Nucleus accumbens (tissue), 56 donors: ENCODE data around the gene PTGR3.

ENCODE experiments used
- DNase-seq, 56 donors: peaks; one replicate each; lab custom pipeline; 2025; lab: John Stamatoyannopoulos, UW

The PTGR3 gene

DNA sequence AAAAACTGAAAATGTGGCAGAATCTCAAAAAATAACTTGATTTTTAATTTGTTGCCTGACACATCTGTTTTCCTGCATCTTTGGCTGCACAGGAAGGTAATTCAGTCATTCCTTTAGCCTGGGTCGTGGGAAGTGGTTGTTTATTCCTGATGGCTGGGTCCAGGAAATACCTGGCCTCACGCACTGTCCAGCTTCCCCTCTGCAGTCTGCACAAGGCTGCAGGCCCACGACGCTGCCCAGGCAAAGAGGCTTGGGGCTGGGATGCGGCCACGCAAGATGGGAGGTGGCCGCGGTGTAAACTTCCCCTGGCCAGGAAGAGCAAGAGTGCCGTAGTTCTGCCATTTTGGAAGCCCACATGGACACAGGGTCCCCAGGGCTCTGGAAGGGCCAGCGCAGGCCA, 29.8 kb upstream of the PTGR3 start:
- DNase-seq: no peak

DNA sequence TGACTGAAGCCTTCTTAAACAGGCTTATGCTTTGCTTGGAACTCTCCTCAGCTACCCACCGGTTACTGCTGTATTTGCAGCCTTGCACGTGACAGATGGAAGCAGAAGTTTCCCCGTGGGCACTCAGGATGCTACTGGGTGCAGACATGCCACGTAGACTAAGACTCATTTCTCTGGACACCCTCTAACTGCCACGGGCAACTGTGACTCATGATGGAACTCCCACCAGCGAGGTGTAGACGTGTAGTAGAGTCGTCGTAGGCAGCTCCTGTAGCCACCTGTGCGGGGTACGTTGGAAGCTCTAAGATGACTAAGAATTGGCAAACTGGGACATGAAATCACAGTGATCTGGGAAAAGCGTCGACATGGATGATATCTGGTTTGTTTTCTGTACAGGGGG, 29.2 kb upstream of the PTGR3 start:
- peak in 11 of 56 donors; percentile 25 to 69 (median 46) for DNase-seq

DNA sequence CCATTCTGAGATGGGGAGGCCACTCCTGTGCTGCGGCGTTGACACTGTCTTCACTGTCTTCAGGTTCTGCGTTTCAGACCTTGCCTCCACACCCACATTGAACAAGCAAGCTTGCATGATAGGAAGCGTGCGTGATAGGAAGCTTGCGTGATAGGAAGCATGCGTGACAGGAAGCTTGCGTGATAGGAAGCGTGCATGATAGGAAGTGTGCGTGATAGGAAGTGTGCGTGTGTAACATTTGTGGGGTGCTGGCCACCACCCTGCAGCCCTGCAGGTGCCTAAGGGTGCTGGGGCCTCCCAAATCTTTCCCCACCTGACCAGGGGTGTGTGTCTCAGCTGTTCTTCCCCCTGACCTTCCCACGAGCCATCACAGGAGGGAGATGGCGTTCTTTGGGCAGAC, 27.0 kb upstream of the PTGR3 start:
- DNase-seq: no peak

DNA sequence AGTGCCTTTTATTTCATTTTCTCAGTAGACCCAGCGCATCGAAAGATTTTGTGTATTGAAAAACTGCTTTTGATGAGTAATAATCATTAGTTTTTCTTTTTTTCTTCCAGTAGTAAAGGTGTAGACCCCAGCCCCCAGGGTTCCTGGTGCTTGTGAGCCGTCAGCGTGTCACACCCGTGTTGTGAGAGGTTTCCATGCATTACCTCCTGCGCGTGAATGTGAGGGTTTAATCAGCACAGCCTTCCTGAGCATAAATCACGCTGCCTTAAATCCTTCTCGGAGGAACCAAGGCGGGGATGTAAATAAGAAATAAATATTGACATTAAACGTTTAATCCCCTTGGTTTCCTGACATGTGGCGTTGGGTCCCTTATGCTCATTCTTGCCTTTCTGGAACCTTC, 26.0 kb upstream of the PTGR3 start:
- no peak for DNase-seq

DNA sequence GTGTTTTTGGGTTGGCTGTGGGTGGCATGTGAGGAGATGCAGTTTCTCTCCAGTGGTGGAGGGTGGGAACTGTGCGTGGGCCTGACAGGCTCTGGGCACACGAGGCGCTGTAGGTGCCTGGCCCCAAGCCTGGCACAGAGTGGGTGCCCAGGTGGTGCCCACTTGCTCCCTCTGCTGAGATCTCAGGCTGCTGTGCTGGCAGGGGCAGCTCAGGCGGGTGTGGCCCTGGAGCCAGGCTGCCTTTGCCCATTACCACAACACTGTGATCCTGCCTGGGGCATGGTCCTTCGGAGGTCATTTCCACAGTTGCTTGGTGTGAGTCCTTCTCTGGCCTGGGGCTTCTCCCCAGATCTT, 22.1 kb upstream of the PTGR3 start:
- no peak for DNase-seq

DNA sequence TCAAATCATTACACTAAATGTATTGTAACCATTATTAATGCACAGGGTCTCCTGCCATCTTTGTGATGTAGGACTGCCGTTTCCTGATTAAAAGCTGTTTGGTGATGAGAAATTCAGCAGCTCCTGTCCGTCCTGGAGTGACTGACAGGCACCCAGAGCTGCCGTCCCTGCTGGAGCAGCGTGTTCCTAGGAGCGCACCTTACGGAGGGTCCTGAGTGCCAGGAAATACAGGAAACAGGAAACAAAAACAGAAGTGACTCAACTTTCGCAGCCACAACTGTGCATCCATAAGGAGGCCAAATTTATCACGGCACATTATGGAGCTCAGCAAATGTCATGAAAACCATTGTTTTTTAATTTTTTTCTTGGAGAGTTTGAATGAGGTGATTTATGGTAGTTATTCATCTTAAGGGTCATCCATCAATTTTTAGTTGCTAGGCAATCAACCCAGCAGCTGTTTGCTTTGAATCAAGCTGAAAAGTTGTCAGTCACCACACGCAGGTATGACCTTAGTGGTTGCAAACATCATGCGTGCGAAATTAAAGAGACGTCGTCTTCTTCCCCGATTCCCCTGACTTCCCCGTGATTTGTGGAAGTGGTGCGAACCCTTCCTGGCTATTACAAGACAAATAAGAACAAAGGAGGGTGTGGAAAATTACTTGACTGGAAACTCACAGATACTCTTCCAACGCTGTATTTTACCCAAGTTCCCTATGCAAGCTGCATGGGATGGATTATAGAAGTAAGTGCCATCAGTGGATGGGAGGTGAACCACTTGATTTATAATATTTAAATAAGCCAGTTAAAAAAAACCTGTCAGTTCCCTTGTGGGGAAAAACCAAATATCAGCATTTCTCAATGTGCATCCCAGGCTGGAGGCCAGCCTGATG, 21.5 kb upstream of the PTGR3 start:
- no peak for DNase-seq

DNA sequence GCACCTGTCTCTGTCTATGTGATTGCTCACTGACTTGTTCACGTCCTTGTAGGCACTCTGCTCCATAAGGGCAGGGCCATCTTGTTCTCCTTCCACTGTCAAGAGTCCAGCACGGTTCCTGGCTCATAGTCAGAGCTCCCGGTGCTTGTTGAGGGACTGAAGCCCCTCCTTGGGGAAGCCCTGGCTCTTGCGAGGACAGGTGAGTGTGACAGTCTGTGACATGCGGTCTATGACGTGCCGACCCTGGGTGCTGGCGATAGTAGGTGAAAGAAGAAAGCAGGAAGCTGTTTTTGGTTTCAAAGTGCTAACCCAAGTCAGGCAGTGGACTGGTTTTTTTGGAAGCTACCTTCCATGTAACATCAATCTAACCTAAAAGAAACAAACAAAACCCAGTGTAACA, 20.5 kb upstream of the PTGR3 start:
- DNase-seq: no peak

DNA sequence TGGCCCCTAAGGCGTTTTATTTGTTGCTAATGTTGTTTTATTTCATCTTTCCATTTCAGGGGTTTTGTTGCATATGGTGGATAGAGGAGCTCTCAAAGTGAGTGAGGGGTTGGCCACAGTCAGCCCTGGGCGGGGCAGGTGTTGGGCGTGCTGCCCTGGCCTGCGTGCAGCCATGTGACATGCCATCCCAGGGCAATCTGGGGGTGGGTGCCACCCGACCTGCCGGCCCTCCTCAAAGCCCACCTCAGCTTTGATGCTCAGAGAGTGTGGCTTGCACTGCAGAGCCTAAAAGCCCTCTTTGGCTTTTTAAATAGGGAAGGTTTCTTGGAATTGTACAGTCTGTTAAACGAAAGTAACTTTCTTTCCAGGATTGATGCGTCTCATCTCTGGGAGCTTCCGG, 20.0 kb upstream of the PTGR3 start:
- DNase-seq: no peak

DNA sequence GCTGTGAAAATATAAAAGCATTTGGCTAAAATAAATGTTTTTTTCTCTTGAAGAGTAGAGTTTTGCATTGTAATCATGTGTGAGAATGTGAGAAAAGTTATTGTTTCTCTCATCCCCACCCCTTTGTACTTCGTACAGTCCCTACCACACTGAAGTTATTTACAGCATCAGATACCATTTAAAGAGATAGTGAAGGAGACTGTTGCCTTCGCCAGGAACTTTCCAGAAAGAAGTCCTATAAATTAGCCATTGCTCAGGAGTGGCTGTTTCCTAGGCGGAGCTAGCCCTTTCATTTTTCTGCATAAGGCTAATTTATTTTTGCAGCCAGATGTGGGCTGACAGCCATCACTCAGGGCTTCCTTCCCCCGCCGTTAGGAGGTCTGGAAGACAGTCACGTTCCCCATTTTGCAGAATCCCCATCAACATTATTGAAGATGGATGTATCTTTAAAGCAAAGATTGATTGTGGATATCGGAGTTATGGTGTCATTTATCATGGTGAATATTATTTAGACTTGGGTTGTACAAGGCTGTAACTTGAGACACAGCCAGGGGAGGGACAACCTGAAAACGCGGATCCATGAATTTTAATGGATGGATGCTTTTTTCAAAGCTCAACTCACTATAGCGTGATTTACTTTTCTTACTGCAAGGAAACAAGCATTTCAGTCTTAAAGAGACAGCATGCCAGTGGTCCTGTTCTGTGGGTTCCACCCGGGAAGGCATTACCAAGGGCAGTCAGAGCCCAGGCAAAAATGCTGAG, 18.8 kb upstream of the PTGR3 start:
- DNase-seq: no peak

DNA sequence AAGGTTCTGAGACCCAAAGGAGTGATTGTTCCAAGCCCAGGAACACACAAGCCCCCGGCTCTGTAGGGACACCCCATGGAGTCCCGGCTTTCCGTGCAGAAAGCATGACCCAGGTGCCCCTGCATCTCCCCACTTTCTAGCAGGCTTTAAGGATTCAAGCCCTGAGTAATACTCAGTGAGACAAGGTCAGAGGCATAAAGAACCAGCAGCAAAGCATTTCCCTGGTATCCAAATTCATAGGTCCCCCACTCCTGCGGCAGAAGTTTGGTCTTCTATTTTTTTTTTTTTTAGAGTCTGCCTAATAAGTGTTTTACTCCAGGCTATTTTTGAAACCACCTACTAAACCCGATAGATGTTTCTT, 18.0 kb upstream of the PTGR3 start:
- no peak for DNase-seq

DNA sequence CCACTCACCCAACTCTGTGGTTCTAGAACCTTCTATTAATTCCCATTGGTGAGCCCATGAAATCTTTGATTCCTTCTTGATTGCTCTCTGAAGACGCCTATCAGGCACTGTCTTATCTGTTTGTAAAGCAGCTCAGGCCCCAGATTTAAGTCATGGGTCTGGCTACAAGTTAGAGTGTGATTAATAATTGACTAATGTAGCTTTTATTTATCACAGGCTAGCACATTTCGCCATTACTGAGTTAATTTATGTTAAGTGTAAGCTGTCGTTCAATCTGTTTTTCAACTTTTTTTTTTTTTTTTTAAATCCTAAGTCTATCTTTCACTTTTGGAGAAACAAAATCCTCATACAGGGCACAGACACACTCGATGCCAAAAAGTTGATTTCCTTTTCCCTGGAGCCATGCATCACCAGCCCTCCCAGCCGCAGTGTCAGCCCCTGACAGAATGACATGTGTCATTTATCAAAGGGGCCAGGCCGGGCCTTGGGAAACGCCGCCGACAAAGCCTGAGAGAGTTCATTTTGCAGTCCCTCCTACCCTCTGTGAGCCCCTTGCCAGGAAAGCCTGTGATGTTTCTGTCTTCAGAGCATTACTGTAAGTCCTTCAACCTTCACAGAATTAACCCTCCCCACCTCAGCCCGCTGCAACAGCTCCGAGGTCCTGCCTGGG, 17.5 kb upstream of the PTGR3 start:
- DNase-seq: no peak

DNA sequence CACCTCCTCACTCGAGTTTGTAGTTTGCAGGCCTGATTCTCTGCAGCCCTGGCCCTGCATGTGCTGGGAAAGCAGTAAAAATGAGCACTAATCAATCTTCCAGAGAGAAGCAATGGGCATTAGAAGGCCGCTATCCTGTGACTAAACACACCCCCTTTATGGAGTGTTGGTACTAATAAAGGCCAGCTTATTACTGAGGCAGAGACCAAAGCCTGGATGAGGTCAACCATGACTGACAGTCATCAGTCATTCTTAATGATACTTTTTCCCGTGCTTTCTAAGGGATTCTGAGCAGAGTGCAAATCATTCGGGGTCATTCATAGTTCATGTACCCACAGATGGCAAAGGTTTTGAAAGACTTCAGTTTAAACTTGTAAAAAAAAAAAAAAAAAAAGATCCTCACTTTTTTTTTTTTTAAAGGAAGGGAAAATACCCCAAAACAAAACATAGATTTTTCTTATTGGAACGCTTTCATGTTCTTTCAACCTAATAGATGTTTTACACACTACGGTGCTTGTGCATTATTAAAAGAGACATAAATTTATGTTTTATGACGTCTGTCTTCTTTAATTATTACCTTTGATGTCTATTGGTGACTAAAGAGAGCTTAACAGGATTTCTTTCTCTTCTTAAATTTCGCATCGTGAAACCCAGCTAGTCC, 14.9 kb upstream of the PTGR3 start:
- no peak for DNase-seq

DNA sequence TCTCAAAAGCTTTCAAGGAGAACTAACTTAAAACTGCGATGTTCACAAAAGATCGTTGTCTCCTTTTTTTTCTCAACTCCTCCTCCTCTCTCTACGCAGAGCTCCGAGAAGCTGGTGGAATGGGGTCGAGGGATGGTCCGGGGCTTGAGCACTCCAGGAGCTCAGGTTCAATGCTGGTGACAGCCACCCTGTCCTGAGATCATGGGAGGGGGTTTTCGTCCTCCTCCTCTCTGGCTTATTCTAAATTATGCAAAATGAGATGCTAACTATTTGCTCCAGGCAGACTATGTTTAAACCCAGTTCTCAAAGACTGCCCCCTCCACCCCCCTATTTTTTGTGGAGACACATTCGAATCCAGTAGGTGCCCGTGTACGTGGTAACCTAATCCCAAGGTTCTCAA, 13.5 kb upstream of the PTGR3 start:
- no peak for DNase-seq

DNA sequence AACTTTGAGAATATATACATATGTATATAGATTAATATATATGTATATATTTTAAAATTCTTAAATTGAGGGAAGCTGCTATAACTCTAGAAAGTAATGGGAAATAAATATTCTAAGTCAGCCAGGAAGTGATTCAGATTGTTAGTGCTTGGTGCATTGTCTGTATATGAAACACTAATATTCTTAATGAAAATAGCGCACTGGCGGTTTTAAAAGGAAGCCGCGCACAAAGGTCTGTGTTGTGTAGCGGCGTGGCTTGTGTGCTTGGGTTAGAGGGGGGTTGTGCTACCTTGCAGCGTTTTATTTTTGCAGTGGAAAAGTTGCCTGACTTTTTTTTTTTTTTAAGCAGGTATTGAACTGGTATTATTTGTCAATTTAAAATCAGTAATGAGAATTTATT, 13.0 kb upstream of the PTGR3 start:
- no peak for DNase-seq

DNA sequence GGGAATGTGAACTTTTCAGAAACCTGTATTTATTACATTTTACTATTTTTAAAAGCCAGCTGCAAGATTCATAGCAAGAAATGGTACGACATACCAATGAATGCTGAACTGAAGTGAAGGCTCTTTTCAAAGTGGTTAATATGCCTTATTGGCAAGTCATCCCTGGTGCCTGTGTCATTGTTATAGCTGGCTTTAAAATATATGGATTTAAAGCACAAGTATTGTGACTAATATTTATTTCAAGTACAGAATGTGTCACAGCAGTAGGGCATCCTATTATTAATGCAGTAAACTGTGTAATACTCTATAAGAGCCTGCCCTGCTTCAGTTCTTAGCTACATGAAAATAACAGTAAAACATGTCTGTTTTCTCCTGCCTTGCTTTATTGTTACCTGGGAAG, 12.5 kb upstream of the PTGR3 start:
- DNase-seq: no peak

DNA sequence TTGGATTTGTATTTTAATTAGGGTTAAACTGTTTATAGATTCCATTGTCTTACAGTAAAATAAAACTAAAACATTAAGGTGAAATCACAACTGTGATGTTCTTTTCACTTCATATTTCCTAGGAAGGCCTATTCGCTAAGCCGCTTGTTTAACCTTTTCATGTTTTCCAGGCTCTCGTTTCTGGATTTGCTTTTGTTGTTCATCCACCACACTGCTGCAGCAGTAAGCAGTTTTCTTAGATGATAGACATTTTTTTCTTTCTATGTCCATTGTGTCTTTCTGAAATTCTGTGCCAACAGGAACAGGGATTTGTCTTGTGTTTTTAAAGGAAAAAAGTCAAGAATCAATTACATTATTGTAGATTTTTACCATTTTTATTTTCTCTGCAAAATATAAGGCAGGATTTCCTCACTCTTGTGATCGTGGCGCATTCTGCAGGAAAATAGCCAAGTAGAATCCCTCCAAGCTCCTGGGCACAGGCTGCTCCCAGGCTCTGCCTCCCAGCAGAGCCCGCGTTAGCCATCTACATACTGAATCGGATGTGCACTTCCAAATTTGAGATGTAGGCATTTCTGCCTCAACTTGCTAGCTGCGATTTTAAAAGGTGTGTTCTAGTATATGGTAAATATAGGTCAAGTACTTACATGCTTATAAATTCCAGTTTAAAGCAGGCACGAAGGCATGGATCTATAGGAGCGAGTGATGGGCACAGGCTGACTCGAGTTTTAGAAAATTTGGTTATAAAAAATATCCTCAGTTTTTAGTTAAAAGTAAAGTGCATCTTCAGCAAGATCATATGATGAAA, 11.8 kb upstream of the PTGR3 start:
- peak in 1 of 56 donors; percentile 41 for DNase-seq

DNA sequence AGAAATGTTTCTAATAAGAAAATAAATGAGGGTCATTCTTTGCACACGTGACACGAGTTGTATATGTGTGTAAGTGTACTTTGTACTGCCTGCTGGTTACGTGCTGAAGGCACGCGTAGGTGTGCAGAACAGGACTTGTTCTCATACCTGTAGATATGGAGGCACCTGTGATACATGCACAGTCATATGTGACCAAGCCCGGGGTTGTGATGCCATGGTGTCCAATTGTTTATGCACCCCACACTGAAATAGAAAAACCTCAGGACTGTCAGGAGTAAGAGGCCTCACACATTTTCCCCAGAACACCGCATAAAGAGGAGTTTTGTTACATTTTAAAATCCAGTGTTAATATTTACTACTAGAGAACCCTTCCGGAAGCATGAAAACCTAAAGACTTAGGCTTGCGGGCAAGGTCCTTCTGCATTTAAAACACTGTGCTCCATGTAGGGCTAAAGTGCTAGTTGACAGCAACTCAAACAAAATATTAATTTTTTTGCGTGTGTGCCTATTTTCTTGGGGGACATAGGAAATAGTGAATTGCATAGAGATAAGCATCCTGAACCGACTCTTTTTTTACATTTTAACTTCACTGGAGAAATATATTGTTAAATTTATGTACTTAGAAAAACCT, 10.9 kb upstream of the PTGR3 start:
- DNase-seq: no peak

DNA sequence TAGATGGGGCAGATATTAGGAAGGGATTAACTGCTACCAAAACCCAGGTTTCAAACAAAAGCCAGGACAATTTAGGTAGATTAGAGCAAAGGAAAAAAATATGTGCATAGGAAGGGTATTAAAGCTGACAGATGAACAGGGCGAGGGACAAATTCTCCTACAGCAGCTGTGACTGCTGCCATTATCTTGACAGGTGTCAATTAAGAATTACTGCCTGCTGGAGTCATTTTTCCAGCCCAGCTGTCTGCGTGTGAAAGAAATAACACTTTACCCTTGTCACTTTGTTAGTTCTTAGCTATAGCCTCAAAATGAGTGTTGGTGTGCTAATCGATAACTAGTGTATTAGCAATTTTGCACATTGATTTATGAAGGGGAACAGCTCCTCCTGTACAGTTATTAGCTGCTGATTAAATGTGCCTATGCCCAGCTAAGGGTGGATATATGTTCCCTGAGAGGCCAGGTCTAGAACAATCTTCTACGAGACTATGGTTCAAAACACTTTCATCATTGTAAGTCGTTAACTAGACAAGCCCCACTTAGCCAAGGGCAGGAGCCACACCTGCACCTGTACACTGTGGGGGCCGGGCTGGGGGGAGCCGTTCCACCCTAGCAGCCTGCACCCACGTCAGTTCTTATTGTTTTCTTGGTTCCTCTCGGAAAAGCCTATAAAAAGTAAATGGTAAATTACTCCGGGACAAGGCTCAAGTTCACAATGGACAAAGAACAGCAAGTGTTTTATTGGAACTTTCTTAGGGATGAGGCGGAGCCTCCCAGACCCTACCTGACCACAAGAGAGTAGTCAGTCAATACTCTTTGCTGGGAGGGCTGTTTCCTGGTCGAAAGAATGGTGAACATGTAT, 9.4 kb upstream of the PTGR3 start:
- DNase-seq: no peak
